ENCODE measurements around the gene PSMD8. TPM values are rescaled to one million over a fixed set of nuclear protein-coding genes. Genes with fewer than 3 reads are reported as not detected.

PSMD8 gene
- total RNA-seq, 2 donors from 2014 or later: 173 to 178 TPM

DNA sequence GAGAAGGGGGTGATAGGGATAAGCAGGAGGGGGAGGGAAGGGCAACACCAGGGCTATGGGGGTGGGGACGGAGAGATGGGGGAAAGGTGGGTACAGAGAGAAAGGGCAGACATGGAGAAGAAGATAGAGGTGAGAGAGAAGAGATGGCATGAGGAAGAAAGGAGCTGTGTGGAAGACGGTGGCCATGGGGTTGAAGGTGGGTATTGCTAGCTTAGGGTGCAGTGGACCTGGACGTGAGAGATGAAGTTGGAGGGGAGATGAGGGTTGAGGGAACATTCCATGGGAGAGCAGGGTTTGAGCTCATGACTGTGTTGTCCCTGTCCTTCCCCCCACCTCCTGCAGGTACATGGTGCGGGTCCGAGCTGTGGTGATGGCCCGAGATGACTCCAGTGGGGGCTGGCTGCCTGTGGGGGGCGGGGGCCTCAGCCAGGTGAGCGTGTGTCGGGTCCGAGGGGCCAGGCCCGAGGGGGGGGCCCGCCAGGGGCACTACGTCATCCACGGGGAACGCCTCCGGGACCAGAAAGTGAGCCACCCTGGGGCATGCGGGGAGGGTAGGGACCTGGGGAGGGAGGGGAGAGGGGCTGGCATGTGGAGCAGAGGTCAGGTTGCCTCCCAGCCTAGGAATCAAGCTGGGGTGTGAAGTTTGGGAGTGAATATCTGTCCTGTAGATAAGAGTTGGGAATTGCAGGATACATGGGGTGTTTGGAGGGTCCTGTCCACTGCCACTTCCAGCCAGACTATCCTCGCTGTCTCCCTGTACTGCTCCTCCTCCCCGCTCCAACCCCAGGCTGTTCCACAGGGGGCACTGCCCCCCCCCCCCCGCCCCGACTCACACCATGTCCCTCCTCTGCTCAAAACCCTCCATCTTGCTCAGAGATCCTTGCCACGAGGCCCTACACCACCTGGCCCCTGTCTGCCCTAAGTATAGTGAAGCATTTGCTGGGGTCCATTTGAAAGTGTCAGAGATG, 15.9 kb downstream of the PSMD8 start:
- ATAC-seq (ENCODE audit: insufficient number of reproducible peaks, low FRiP score, low read depth) (no peak), DNase-seq (ENCODE audit: low spot score) (no peak)
- Histone ChIP-seq H3K27me3 (replicated peaks; ENCODE audit: insufficient read depth) (no peaks in the 10 kb centered on the region), H3K9me3 (no peaks in the 10 kb centered on the region), H3K27ac (peak overlapping the region; percentile 84 to 89), H3K4me3 (peak overlapping the region; percentile 85), H3K4me1 (ENCODE audit: control insufficient read depth in 1 of 2, low read depth in 2 of 2) (peaks cover 3 to 30% of the 10 kb centered on the region in 2 donors), H3K36me3 (no peaks in the 10 kb centered on the region)
- TF ChIP-seq, protein P1, sequence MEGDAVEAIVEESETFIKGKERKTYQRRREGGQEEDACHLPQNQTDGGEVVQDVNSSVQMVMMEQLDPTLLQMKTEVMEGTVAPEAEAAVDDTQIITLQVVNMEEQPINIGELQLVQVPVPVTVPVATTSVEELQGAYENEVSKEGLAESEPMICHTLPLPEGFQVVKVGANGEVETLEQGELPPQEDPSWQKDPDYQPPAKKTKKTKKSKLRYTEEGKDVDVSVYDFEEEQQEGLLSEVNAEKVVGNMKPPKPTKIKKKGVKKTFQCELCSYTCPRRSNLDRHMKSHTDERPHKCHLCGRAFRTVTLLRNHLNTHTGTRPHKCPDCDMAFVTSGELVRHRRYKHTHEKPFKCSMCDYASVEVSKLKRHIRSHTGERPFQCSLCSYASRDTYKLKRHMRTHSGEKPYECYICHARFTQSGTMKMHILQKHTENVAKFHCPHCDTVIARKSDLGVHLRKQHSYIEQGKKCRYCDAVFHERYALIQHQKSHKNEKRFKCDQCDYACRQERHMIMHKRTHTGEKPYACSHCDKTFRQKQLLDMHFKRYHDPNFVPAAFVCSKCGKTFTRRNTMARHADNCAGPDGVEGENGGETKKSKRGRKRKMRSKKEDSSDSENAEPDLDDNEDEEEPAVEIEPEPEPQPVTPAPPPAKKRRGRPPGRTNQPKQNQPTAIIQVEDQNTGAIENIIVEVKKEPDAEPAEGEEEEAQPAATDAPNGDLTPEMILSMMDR (IDR thresholded peaks at IDR 0.05): no peak

DNA sequence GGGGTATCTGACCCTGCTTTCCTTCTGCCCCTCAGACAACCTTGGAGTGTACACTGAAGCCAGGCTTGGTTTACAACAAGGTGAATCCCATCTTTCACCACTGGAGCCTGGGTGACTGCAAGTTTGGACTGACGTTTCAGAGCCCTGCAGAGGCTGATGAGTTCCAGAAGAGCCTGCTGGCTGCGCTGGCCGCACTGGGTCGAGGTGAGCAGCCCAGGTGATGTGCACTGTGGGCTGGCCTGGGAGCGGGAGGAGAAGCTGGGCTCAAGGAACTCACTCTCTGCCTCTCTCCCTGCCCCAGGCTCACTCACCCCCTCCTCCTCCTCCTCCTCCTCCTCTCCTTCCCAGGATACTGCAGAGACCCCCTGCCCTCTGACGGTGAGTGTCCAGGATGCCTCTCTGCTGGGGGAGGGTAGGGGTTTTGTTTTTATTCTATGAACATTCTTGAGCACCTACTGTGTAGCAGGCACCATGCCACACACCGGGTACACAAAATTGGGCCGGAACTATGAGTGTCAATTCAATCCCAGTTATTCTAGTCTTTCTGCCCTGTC, 17.6 kb downstream of the PSMD8 start:
- Histone ChIP-seq H3K36me3 (no peaks in the 10 kb centered on the region), H3K27me3 (replicated peaks; ENCODE audit: insufficient read depth) (no peaks in the 10 kb centered on the region), H3K4me3 (no peak overlapping the region), H3K4me1 (ENCODE audit: control insufficient read depth in 1 of 2, low read depth in 2 of 2) (peaks cover under 1 to 22% of the 10 kb centered on the region in 2 donors), H3K27ac (no peak overlapping the region), H3K9me3 (no peaks in the 10 kb centered on the region)
- no peak for ATAC-seq (ENCODE audit: insufficient number of reproducible peaks, low FRiP score, low read depth)
- TF ChIP-seq, protein P1 (IDR thresholded peaks at IDR 0.05): no peak
- DNase-seq (ENCODE audit: low spot score): no peak

DNA sequence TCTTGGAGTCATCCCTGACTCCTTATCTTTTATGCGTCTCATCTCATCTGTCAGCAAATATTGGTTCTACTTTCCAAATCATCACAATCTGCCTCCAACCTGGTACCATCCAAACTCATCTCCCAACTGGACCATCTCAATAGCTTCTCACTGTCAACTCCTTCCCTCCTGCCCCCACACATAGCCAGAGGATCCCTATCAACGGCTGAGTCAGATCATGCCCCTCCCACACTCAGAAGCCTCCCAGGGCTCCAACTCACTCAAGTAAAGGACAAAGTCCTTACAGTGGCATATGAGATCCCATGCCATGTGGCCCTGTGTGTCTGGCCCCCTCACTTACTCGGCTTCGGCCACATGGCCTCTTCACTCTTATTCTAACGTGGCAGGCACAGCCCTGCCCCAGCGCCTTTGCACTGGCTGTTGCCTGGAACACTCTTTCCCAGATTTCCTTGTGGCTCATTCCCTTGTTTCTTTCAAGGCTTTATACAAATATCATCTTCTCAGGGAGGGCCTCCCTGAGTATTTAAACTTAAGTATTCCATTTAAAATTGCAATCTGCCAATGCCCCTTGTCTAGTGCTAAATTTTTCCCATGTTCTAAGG, 18.4 kb downstream of the PSMD8 start:
- H3K27ac ChIP-seq: no peak overlapping the region
- H3K4me3 ChIP-seq: no peak overlapping the region
- no peaks in the 10 kb centered on the region for H3K9me3 ChIP-seq
- ATAC-seq (ENCODE audit: insufficient number of reproducible peaks, low FRiP score, low read depth) (no peak), DNase-seq (ENCODE audit: low spot score) (no peak)
- H3K4me1 ChIP-seq (ENCODE audit: control insufficient read depth in 1 of 2, low read depth in 2 of 2): peaks cover 0 to 15% of the 10 kb centered on the region in 2 donors
- H3K27me3 ChIP-seq (replicated peaks; ENCODE audit: insufficient read depth): no peaks in the 10 kb centered on the region
- TF ChIP-seq, protein P1 (IDR thresholded peaks at IDR 0.05): no peak
- H3K36me3 ChIP-seq: no peaks in the 10 kb centered on the region

DNA sequence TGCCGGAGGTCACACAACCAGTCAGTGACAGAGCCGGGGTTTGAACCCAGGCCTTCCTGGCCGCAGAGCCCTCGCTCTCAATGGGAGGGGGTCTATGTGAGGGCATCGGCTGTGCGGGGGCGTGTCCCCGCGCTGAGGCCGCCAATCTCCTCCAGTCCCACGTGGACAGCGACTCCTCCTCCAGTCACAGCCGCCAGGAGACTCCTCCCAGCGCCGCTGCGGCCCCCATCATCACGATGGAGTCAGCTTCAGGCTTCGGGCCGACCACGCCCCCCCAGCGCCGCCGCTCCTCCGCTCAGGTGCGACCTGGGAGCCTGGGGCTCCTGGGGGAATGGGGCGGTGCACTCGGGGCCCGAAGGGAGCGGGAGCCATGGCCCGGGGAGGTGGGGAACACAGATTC, 20.1 kb downstream of the PSMD8 start:
- Histone ChIP-seq H3K27me3 (replicated peaks; ENCODE audit: insufficient read depth) (no peaks in the 10 kb centered on the region), H3K36me3 (no peaks in the 10 kb centered on the region), H3K9me3 (no peaks in the 10 kb centered on the region), H3K4me1 (ENCODE audit: control insufficient read depth in 1 of 2, low read depth in 2 of 2) (peaks cover 0 to 6% of the 10 kb centered on the region in 2 donors), H3K27ac (no peak overlapping the region), H3K4me3 (no peak overlapping the region)
- TF ChIP-seq, protein P1 (IDR thresholded peaks at IDR 0.05): no peak
- ATAC-seq (ENCODE audit: insufficient number of reproducible peaks, low FRiP score, low read depth) (no peak), DNase-seq (ENCODE audit: low spot score) (no peak)
